Tibial artery (tissue), 4 donors: Measurements from ENCODE around the gene PAPLN.

Source experiments
- DNase-seq, 2 donors: peaks; one replicate each; pipeline ENCODE4 v3.0.0-alpha.2; 2019
- H3K27ac ChIP-seq, 2 donors: fragments of 200-600 bp; sonication (generic) in 1 of 2; 1 replicate in 1 of 2; 2 replicates in 1 of 2; pipeline ENCODE4 v1.5.1; 2018 to 2019; ENCODE audit warnings: mild to moderate bottlenecking in 1 of 2
- H3K27me3 ChIP-seq, 2 donors: fragments of 200-600 bp; sonication (generic) in 1 of 2; one replicate each; pipeline versions ENCODE4 v1.5.1 to v1.6.0; 2016 to 2019
- H3K36me3 ChIP-seq, 3 donors: fragments of 200-600 bp; sonication (generic) in 2 of 3; one replicate each; pipeline ENCODE4 v1.5.1; 2016 to 2019; ENCODE audit warnings: mild to moderate bottlenecking in 2 of 3
- H3K4me1 ChIP-seq, 4 donors: fragments of 200-600 bp; sonication (generic) in 2 of 4; 1 replicate in 3 of 4; 2 replicates in 1 of 4; pipeline ENCODE4 v1.5.1; 2016 to 2019
- H3K4me3 ChIP-seq, 2 donors: fragments of 200-600 bp; sonication (generic) in 1 of 2; 1 replicate in 1 of 2; 2 replicates in 1 of 2; pipeline ENCODE4 v1.5.1; 2018 to 2019; ENCODE audit warnings: mild to moderate bottlenecking in 2 of 2
- H3K9me3 ChIP-seq, 3 donors: fragments of 200-600 bp; sonication (generic) in 1 of 3; one replicate each; pipeline ENCODE4 v1.5.1; 2016 to 2019
- intact Hi-C: fragments of 100-400 bp; cut with DNase I; formaldehyde crosslinking; loops from one replicate; pipeline ENCODE4 v1.15.0; 2023; ENCODE audit warnings: low total_unique reads
- TF ChIP-seq, protein P1 (sequence below), 2 experiments: fragments of 200-600 bp in 1 of 2; fragments of 450-650 bp in 1 of 2; IDR thresholded peaks; one replicate each; pipeline ENCODE4 v1.5.1; 2017 to 2019; ENCODE audit warnings: antibody characterized with exemption in 2 of 2, mild to moderate bottlenecking in 1 of 2, moderate library complexity in 1 of 2

The PAPLN gene

DNA sequence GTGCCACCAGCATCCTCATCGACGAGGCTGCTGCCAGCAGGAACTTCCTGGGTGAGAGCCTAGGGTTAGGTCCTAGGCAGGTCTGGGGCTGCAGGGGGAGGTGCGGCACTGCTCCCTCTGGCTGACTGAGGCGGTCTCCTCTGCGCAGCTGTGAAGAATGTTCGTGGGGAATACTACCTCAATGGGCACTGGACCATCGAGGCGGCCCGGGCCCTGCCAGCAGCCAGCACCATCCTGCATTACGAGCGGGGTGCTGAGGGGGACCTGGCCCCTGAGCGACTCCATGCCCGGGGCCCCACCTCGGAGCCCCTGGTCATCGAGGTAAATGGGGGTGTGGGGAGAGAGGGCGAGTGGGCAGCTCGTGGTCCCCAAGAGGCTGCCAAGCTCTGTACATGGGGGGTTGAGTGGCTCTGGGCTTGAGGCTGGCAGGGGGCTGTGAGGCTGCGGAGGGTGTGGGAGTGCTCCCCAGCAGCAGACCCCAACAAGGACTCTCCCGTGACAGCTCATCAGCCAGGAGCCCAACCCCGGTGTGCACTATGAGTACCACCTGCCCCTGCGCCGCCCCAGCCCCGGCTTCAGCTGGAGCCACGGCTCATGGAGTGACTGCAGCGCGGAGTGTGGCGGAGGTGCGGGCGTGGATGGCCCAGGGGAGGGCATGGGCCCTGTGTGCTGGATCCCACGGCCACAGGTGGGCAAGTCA is 14.4 kb downstream of the PAPLN start:
- no peaks in the 10 kb centered on the region for H3K9me3 ChIP-seq
- peaks cover 0 to 28% (median 0%) of the 10 kb centered on the region in 3 donors for H3K36me3 ChIP-seq
- TF ChIP-seq, protein P1, sequence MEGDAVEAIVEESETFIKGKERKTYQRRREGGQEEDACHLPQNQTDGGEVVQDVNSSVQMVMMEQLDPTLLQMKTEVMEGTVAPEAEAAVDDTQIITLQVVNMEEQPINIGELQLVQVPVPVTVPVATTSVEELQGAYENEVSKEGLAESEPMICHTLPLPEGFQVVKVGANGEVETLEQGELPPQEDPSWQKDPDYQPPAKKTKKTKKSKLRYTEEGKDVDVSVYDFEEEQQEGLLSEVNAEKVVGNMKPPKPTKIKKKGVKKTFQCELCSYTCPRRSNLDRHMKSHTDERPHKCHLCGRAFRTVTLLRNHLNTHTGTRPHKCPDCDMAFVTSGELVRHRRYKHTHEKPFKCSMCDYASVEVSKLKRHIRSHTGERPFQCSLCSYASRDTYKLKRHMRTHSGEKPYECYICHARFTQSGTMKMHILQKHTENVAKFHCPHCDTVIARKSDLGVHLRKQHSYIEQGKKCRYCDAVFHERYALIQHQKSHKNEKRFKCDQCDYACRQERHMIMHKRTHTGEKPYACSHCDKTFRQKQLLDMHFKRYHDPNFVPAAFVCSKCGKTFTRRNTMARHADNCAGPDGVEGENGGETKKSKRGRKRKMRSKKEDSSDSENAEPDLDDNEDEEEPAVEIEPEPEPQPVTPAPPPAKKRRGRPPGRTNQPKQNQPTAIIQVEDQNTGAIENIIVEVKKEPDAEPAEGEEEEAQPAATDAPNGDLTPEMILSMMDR (IDR thresholded peaks at IDR 0.05), result no peak
- no peak overlapping the region for H3K27ac ChIP-seq
- no peak for DNase-seq
- H3K4me3 ChIP-seq, result no peak overlapping the region
- intact Hi-C loops, result no loop called here
- no peaks in the 10 kb centered on the region for H3K27me3 ChIP-seq
- no peaks in the 10 kb centered on the region for H3K4me1 ChIP-seq

DNA sequence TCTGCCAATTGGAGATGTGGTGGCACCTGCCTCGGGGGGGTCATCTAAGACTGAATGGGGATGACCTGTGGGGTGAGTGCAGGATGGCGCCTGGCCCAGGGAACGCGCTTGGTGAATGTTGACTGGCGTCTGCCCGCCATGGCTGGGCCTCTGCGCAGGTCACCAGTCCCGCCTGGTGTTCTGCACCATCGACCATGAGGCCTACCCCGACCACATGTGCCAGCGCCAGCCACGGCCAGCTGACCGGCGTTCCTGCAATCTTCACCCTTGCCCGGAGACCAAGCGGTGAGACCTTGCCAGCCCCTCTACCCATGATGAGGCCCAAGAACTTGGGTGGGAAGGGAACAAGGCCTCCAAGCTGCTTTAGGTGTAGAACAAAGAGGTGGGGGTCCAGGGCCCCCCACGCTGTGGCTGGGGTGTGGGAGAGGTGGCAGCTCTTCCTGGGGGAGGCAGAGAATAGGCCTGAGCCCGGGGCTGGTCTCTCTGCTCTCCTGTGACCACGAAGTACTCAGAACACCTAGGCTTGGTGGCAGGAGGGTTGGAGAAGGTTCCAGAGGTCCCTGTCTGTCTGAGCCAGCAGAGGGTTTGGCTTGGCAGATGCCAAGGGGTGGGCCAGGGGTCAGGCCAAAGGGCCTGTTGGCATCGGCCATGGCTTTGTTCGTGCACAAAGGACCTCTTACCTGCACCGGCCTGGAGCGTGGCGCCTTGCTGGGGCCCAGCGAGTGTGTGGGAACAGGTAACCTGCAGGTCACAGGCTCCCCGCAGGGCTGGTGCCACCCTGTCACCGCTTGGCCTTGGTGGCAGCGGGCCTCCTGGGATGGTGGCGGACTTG is 15.4 kb downstream of the PAPLN start:
- intact Hi-C loops, result no loop called here

DNA sequence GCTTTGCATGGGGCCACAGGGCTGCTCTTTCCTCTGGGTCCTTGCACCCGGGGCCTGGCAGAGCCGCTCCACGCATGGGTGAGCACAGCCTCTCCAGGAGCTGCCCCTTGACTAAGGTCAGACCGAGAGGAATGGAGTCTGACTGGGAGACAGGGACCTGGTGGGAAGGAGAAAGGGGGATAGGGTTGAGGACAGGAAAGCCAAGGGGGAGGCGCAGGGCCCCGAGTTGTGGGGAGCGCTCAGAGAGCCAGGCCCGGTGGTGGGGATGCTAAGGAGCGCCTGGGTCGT is 16.0 kb downstream of the PAPLN start:
- no peak for DNase-seq
- Histone ChIP-seq H3K4me3 (no peak overlapping the region), H3K36me3 (peaks cover 0 to 28% (median 0%) of the 10 kb centered on the region in 3 donors), H3K9me3 (no peaks in the 10 kb centered on the region), H3K4me1 (no peaks in the 10 kb centered on the region), H3K27me3 (no peaks in the 10 kb centered on the region), H3K27ac (no peak overlapping the region)
- TF ChIP-seq, protein P1 (IDR thresholded peaks at IDR 0.05), result no peak
- intact Hi-C loops, result no loop called here

More for the DNA sequence above, 15.4 kb downstream of the PAPLN start:
- Histone ChIP-seq H3K27ac (no peak overlapping the region), H3K9me3 (no peaks in the 10 kb centered on the region), H3K4me1 (no peaks in the 10 kb centered on the region), H3K27me3 (no peaks in the 10 kb centered on the region), H3K36me3 (peaks cover 0 to 28% (median 0%) of the 10 kb centered on the region in 3 donors), H3K4me3 (no peak overlapping the region)
- TF ChIP-seq, protein P1 (IDR thresholded peaks at IDR 0.05), result no peak
- peak in 1 of 2 donors; percentile 62 for DNase-seq

DNA sequence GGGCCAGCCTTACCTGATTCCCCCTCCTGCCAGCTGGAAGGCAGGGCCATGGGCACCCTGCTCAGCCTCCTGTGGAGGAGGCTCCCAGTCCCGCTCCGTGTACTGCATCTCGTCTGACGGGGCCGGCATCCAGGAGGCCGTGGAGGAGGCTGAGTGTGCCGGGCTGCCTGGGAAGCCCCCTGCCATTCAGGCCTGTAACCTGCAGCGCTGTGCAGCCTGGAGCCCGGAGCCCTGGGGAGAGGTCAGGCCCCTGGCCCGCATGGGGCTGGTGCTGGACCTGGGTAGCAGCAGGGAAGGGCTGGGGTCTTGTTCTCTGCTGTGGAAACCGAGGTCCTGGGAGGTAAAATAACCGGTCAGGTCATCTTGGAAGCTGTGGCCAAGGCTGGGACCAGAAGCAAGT is 16.4 kb downstream of the PAPLN start:
- H3K36me3 ChIP-seq, result peaks cover 0 to 28% (median 0%) of the 10 kb centered on the region in 3 donors
- no peaks in the 10 kb centered on the region for H3K4me1 ChIP-seq
- H3K4me3 ChIP-seq, result no peak overlapping the region
- no peaks in the 10 kb centered on the region for H3K27me3 ChIP-seq
- H3K27ac ChIP-seq, result no peak overlapping the region
- intact Hi-C loops, result no loop called here
- TF ChIP-seq, protein P1 (IDR thresholded peaks at IDR 0.05), result no peak
- DNase-seq, result peak in 1 of 2 donors; percentile 59
- H3K9me3 ChIP-seq, result no peaks in the 10 kb centered on the region

DNA sequence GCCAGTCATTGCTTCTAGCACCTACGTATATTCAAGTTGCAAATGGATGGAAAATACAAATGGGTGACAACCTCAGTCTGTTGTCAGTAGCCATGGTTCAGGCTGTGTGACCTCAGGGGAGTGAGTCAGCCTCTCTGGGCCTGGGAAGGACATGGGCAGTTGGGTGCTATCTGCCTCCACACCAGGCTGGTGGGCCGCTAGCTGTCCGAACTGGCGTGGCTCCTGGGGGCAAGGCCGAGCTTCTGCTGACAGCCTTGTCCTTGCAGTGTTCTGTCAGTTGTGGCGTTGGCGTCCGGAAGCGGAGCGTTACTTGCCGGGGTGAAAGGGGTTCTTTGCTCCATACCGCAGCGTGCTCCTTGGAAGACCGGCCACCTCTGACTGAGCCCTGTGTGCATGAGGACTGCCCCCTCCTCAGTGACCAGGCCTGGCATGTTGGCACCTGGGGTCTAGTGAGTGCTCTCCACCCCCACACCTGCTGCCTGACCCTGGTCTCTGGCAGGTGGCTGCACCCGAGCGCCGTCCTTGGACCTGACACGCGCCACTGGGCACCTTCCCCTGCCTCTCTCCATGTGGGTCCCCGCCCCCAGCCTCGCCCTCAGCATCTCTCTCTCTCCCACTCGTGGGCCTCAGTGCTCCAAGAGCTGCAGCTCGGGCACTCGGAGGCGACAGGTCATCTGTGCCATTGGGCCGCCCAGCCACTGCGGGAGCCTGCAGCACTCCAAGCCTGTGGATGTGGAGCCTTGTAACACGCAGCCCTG is 17.1 kb downstream of the PAPLN start:
- H3K4me1 ChIP-seq, result no peaks in the 10 kb centered on the region
- no peaks in the 10 kb centered on the region for H3K9me3 ChIP-seq
- intact Hi-C loops, result no loop called here
- peaks cover 0 to 29% (median 0%) of the 10 kb centered on the region in 3 donors for H3K36me3 ChIP-seq
- H3K27ac ChIP-seq, result no peak overlapping the region
- H3K27me3 ChIP-seq, result no peaks in the 10 kb centered on the region
- TF ChIP-seq, protein P1 (IDR thresholded peaks at IDR 0.05), result no peak
- H3K4me3 ChIP-seq, result no peak overlapping the region
- no peak for DNase-seq
